Suprapubic skin (tissue), 4 donors: ENCODE results near the gene LRMDA. TPM values are rescaled to one million over a fixed set of nuclear protein-coding genes. Genes with fewer than 3 reads are reported as not detected.

Source experiments
- DNase-seq, 2 donors: peaks; one replicate each; pipeline ENCODE4 v3.0.0-alpha.2; 2019; ENCODE audit warnings: low spot score in 2 of 2
- H3K27ac ChIP-seq: fragments of 200-600 bp; sonication (generic); one replicate; pipeline ENCODE4 v1.5.1; 2019
- H3K27me3 ChIP-seq: fragments of 200-600 bp; sonication (generic); one replicate; pipeline ENCODE4 v1.5.1; 2019
- H3K36me3 ChIP-seq: fragments of 200-600 bp; sonication (generic); one replicate; pipeline ENCODE4 v1.5.1; 2019
- H3K4me1 ChIP-seq: fragments of 200-600 bp; sonication (generic); one replicate; pipeline ENCODE4 v1.5.1; 2019
- H3K4me3 ChIP-seq: fragments of 200-600 bp; sonication (generic); one replicate; pipeline ENCODE4 v1.5.1; 2019; ENCODE audit warnings: mild to moderate bottlenecking
- H3K9me3 ChIP-seq: fragments of 200-600 bp; sonication (generic); one replicate; pipeline ENCODE4 v1.5.1; 2019
- CTCF ChIP-seq, 2 donors: fragments of 200-600 bp in 1 of 2; fragments of 450-650 bp in 1 of 2; sonication (generic) in 1 of 2; IDR thresholded peaks; one replicate each; pipeline ENCODE4 v1.5.1; 2016 to 2019; ENCODE audit warnings: antibody characterized with exemption in 2 of 2, mild to moderate bottlenecking in 1 of 2, moderate library complexity in 1 of 2
- EP300 ChIP-seq: sonication (generic); formaldehyde crosslinking; IDR thresholded peaks from one replicate; pipeline ENCODE4 v1.6.1; 2017; ENCODE audit warnings: antibody characterized with exemption
- POLR2A ChIP-seq, 2 donors: fragments of 450-650 bp; IDR thresholded peaks; one replicate each; pipeline ENCODE4 v1.6.1; 2017; ENCODE audit warnings: antibody characterized with exemption in 2 of 2, mild to moderate bottlenecking in 2 of 2, moderate library complexity in 2 of 2
- POLR2AphosphoS5 ChIP-seq, 3 donors: sonication (generic); formaldehyde crosslinking; IDR thresholded peaks; one replicate each; pipeline ENCODE4 v1.6.1; 2017; ENCODE audit warnings: antibody characterized with exemption in 3 of 3
- WGBS: methylation state at CpG from one replicate; pipeline ENCODE4 v1.1.5; 2018; 5-methylcytosine and 5-hydroxymethylcytosine counted together
- total RNA-seq, 4 donors: library from RNA; depleted of rRNA; stranded (reverse); fragments of >200 nt; gene quantifications; one replicate each; pipeline ENCODE4 v1.1.0, GENCODE V29; 2016

LRMDA gene
- total RNA-seq, 4 donors from 2014 or later: 0.10 to 2.9 (median 1.9) TPM; not detected in 1

GRCh38 chr10:76278811-76279460 is 847.5 kb downstream of the LRMDA start:
- H3K4me1 ChIP-seq: no peaks in the 10 kb centered on the region
- no peaks in the 10 kb centered on the region for H3K36me3 ChIP-seq
- H3K27ac ChIP-seq: no peak overlapping the region
- WGBS: 44% methylated on average over 1 of the region's 1 CpG
- peaks cover 4% of the 10 kb centered on the region for H3K9me3 ChIP-seq
- no peak for TF ChIP-seq EP300
- no peak for TF ChIP-seq POLR2AphosphoS5 (IDR thresholded peaks at IDR 0.05)
- no peak for TF ChIP-seq POLR2A (IDR thresholded peaks at IDR 0.05)
- TF ChIP-seq CTCF (IDR thresholded peaks at IDR 0.05): no peak
- no peaks in the 10 kb centered on the region for H3K27me3 ChIP-seq
- no peak for DNase-seq
- H3K4me3 ChIP-seq: no peak overlapping the region

DNA sequence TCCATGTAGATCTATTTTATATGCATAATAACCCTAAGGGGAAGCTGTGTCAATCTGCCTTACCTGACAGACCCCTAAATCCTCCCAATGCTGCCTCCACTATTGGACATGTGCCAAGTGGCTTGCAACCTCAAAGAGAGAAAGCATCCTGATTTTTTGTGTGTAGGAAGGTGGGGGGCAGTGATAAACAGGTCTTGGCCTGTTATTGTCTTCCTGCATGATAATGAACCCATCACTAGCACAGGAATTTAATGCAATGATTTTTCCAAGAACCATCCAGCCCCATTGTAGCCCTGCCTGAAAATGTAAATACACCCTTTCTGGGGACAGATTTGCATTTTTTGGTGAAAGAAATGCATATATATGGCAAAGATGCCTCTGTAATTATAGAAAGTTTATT is 850.2 kb downstream of the LRMDA start:
- Histone ChIP-seq H3K27me3 (no peaks in the 10 kb centered on the region), H3K27ac (no peak overlapping the region), H3K4me3 (no peak overlapping the region), H3K4me1 (no peaks in the 10 kb centered on the region), H3K9me3 (no peaks in the 10 kb centered on the region), H3K36me3 (no peaks in the 10 kb centered on the region)
- no peak for DNase-seq
- TF ChIP-seq POLR2A (IDR thresholded peaks at IDR 0.05): no peak
- no peak for TF ChIP-seq EP300
- no peak for TF ChIP-seq CTCF (IDR thresholded peaks at IDR 0.05)
- no peak for TF ChIP-seq POLR2AphosphoS5 (IDR thresholded peaks at IDR 0.05)

- no peaks in the 10 kb centered on the region for H3K27me3 ChIP-seq
- H3K4me1 ChIP-seq: no peaks in the 10 kb centered on the region
- H3K27ac ChIP-seq: no peak overlapping the region
- H3K4me3 ChIP-seq: no peak overlapping the region
- no peaks in the 10 kb centered on the region for H3K36me3 ChIP-seq
- H3K9me3 ChIP-seq: no peaks in the 10 kb centered on the region
- TF ChIP-seq CTCF (IDR thresholded peaks at IDR 0.05) (no peak), POLR2A (IDR thresholded peaks at IDR 0.05) (no peak), POLR2AphosphoS5 (IDR thresholded peaks at IDR 0.05) (no peak), EP300 (no peak)
- no peak for DNase-seq
- WGBS: 53% methylated on average over 13 of the region's 13 CpGs
Measured at GRCh38 chr10:76282061-76283025, 850.9 kb downstream of the LRMDA start.

DNA sequence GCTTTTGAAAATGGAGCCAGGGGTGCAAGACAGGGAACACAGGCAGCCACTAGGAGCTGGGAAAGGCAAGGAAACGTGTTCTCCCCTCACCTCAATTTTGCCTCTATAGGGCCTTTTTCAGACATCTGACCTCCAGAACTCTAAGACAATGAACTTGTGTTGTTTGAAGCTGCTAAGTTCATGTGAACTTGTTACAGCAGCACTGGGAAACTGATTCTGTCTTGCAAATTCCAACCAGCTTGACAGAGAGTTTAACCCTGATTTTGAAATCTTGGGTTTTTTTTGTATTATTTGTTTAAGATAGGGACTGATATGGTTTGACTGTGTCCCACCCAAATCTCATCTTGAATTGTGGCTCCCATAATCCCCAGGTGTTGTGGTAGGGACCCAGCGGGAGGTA is 852.9 kb downstream of the LRMDA start:
- no peak overlapping the region for H3K4me3 ChIP-seq

More for the DNA sequence above, 852.9 kb downstream of the LRMDA start:
- no peak for DNase-seq
- TF ChIP-seq POLR2AphosphoS5 (IDR thresholded peaks at IDR 0.05) (no peak), POLR2A (IDR thresholded peaks at IDR 0.05) (no peak), EP300 (no peak), CTCF (IDR thresholded peaks at IDR 0.05) (no peak)
- H3K9me3 ChIP-seq: no peaks in the 10 kb centered on the region
- H3K27me3 ChIP-seq: no peaks in the 10 kb centered on the region
- no peak overlapping the region for H3K27ac ChIP-seq
- WGBS: 96% methylated on average over 2 of the region's 2 CpGs
- no peaks in the 10 kb centered on the region for H3K4me1 ChIP-seq
- no peaks in the 10 kb centered on the region for H3K36me3 ChIP-seq
